HepG2 (cell line): ENCODE results near the gene TMEM45A.

ENCODE experiments used
- ATAD3A ChIP-seq: sonication (generic); formaldehyde crosslinking; IDR thresholded peaks from 2 replicates; pipeline ENCODE4 v1.4.0; 2020; ENCODE audit warnings: missing genetic modification reagents
- CTCF ChIP-seq: sonication (generic); formaldehyde crosslinking; IDR thresholded peaks from 2 replicates; pipeline ENCODE4 v1.5.0; 2020; ENCODE audit warnings: mild to moderate bottlenecking, missing genetic modification reagents, moderate library complexity
- TCF12 ChIP-seq, 2 experiments: fragments of 450-650 bp in 1 of 2; sonication (generic) in 1 of 2; formaldehyde crosslinking in 1 of 2; IDR thresholded peaks; 2 replicates each; pipeline versions ENCODE4 v1.6.1 to v1.8.0; 2017 to 2022; ENCODE audit warnings: antibody characterized with exemption in 1 of 2, mild to moderate bottlenecking in 1 of 2, missing genetic modification reagents in 1 of 2, moderate library complexity in 1 of 2
- ZNF382 ChIP-seq: sonication (generic); formaldehyde crosslinking; IDR thresholded peaks from 2 replicates; pipeline ENCODE4 v1.5.0; 2020; ENCODE audit warnings: missing genetic modification reagents, mild to moderate bottlenecking, borderline replicate concordance

- TF ChIP-seq ATAD3A = no peak
- TF ChIP-seq CTCF (CRISPR knock-in tag) = no peak
- TF ChIP-seq ZNF382 (CRISPR knock-in tag) = no peak
- no peak for TF ChIP-seq TCF12 (IDR thresholded peaks at IDR 0.05)
- TF ChIP-seq TCF12 (CRISPR knock-in tag; IDR thresholded peaks at IDR 0.05) = no peak
Measured at GRCh38 chr3:100556673-100557310, 64.4 kb downstream of the TMEM45A start.
